GM19043 (cell line): Measurements from ENCODE around the gene WDR33.

Experiments used
- ATAC-seq: cut with Tn5 transposase; IDR thresholded peaks from one replicate; pipeline ENCODE4 v1.9.1; 2021; ENCODE audit warnings: low read depth; ENCODE audit not compliant: unreplicated experiment

Gene WDR33

DNA sequence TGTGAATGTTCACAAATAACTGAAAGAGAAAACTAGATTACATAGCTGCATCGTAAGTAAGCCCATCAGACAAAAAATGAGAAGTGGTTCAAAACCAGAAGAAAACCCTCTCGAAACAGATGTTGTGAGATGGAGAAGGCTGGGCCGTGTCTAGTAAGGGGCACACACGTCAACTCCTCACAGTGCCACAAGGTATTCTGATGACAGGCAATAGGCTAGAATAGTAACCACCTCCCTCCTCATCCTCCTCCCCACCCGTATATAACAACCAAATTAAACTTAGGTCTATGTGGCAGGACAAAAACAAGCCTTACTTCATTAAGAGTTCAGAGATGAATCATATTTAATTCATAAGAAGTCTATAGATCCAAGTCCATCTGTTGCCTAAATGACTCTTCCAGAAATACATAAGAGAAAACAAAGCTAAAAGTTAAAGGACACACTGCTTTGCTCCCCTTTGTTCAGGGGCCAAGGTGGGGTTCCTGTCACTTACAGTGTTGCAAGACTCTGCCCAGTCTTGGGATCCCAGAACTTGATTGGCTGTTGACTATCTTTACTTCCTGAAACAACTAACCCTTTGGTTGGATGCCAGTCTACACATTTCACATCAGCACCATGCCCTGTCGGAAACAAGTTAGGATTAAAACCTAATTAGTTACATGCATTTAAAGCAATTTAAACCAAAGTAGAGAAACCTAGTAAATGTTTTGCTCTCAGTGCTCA lies 84.7 kb downstream of the WDR33 start:
- no peak for ATAC-seq

DNA sequence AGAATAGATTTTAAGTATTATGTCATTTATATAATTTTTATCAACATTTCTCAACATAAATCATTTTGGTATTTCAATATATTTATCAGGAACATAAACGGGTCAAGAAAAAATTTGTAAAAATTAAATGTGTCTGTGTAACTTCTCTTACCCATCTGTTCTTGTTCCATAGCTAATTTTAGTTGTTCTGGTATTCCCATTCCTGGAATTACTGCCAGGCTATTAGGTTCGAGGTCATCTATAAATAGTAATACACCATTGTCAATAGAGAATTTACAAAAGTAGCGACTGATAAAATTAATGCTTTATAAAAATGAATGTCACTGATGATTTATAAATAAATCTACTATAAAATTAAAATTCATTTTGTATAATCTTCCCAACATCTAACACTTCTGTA lies 88.2 kb downstream of the WDR33 start:
- ATAC-seq = no peak

DNA sequence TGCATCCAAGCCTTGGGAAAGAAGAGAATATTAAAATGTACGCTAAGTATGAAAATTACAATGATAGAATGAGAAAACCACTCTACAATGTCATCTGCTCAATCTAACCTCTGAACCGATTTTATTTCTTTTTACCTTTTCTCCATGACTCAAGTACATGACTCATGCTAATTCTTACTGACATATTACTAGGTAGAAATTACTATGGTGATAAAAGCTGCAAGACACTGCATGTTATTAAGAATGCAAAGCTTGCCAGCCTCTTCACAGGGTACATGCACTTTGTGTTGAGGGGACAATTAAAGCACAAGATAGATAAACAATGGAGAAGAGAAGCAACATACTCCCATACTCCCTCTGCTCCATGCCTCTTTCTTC lies 89.0 kb downstream of the WDR33 start:
- no peak for ATAC-seq

DNA sequence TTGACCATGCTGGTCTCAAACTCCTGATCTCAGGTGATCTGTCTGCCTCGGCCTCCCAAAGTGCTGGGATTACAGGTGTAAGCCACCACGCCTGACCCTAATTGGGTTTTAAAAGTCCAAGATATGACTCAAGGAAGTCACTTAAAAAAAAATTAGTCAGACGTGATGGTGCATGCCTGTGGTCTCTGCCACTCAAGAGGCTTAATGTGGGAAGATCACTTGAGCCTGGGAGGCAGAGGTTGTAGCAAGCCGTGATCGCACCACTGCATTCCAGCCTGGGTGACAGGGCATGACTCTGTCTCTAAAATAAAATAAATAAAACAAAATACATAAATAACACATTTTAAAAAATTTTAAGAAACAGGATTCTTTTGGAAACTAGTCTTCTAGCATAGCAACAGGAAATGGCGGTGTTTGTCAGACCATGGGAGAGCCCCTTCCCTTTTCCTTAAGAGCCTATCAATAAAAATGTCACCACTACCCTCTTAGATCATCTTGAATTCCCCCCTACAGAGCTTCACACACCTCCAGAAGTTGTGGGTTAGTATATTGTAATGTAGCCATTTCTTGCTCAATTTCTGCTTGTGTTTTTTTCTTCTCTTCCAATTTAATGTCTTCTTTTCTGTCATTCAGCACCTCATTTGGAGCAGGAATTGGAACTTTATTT lies 89.5 kb downstream of the WDR33 start:
- no peak for ATAC-seq

DNA sequence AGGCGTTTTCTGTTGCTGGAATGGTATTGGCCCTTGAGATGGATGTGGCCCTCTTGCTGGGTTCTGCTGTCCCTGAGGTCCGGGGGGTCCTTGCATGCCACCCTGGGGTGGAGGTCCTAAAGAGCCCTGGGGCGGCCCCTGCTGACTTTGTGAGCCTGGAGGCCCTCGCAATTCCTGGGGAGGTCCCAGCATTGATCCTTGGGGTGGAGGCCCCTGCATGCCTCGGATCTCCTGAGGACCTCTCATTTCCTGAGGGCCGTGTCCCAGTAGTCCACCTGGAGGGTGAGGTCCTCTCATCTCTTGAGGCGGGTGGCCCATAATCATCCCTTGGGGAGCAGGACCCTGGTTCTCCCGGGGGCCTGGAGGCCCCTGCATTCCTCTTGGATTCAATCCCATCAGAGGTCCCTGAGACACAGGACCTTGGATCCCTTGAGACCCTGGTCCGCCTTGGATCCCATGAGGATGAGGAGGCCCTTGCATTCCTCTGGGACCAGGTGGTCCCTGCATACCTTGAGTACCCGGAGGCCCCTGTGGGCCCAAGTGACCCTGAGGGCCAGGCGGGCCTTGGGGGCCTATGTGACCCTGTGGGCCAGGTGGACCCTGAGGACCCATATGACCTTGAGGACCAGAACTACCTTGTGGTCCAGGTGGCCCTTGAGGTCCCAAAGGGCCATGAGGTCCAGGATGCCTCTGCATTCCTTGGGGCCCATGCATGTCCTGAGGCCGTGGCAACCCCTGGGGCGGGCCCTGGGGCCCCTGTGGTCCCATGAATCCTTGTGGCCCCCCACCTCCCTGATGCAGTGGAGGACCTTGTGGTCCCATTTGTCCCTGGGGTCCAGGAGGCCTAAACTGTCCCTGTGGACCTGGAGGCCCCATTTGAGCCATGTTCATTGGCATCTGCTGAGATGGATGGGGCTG lies 91.4 kb downstream of the WDR33 start:
- no peak for ATAC-seq

DNA sequence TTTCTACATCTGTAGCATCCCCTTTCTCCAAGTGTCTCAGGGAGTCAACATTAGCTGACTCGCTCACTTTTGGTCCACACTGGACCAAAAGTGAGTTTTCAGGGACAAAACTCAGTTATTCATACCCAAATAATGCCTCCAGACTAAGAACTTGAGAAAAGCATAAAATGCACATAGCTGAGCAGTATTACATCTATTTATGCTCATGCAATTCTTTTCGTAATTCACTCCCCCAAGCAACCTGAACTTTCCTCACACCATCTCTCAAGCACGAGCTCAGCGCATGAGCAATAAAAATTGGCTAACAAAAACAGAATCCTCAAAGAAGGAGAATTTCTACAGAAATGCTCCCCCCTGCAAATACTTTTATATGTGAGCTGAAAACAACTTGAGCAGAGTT lies 92.7 kb downstream of the WDR33 start:
- no peak for ATAC-seq

DNA sequence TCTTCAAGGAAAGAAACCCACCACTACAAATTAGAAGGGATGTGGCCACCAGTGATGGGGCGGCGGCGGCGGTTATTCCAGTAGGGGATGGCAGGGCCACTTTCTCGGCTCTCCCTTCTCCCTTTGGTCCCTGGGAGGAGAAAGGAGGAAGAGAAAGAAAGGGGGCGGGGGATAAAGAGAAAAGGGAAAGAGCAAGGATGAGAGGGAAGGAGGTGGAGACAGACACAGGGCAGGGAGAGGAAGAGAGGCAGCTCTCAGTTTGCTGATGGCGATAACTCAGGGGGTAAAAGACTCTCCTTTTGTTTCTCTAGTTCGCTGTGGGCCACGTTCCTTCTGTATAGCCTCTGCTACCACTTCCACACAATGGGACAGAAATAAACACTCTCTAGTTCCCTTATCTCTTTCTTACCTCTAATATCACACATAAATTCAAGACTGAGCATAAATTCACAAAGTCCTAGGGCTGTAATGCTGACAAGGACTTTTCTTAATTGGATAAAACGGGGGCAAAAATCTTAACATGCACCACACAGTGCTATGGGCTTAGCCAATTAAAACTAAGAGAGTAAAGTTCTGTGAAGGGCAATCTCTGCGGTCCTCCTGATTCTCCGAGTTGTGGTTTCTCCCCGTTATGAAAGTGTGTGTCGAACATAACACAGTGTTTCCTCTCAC lies 95.1 kb downstream of the WDR33 start:
- ATAC-seq = no peak

DNA sequence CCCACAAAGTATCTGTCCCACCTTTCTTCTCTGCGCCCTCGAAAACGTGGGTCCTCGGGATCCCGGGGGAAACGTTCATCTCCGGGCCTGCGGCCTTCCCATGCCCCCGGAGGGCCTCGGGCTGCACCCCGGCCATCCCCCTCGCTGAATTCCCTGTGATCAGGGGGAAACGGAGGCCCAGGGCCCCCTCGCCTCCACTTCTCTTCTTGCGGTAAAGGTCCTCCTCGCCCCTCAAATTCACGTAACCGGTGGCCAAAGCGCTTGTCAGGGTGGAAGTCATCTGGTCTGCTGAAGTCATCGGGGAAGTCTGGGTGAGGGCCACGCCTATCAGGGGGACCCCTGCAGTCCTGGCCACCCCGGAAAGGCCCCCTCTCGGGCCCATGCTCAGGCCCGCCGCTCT lies 97.4 kb downstream of the WDR33 start:
- ATAC-seq = no peak

DNA sequence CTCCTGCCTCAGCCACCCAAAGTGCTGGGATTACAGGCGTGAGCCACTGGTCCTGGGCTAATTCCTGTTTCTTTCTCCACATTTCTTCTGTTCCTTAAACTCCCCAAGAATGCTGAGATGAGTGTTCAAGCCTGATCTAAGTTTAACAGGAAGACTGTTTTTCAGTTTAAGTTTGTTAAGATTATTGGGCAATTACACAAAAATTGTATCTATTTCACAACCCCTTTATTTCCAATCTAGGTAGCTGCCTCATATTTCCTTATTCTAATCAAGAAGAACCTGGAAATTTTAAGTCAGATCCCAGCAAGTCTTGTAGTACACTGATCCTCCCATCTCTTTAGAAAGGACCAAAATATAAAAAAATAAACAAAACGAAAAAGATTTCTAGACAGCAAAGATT lies 98.0 kb downstream of the WDR33 start:
- ATAC-seq = no peak

DNA sequence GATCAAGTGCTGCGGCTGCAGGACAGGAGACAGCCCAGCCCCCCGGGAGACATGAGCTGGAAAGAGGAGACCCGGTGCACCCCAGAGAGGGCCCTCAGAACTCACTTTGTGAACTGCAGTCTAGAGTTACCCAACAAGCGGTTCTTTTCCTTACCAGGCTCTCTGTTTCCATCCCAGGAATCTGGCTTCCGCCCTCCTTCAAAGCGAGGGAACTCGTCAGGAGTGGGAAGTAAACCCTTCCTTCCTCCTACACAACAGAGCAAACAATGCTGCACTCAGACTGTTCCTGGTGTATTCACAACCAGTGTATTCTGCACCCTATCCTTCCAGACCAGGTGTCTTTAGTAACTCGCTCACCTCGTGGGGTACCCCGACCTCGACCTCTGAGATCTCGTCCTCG lies 101.6 kb downstream of the WDR33 start:
- no peak for ATAC-seq

DNA sequence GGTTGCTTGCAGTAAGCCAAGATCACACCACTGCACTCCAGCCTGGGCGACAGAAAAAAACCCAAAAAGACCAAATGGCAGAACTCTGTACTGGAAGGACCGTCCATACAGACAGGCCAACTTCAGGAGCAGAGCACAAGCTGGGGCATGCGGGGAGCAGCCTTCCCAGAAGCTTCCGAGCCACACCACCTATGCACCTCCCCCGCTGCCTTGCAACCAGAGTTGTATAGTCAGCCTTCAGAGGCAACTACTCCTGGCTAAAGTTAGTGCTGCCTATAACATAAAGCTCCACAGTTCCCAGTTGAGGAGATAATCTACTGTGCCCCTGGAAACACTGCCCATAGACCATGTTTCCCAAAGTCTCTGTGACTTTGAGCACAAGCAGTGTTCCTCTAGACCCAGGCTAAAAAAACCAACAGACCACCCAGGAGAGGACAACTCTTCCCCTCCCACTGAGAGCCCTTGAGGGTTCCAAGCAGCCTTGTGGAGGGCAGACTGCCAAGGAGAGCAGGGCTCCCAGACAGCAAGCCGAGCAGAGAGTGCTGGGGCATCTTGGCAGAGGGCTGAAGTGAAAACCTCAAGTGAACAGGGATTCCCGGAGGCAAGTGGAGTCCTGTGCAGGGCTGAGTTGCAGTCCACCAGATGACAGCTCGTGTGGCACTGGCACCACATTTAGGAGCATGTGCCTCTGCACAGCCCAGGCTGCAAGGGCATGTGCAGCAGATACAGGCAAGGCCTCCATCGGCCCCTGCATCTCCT lies 102.9 kb downstream of the WDR33 start:
- no peak for ATAC-seq

DNA sequence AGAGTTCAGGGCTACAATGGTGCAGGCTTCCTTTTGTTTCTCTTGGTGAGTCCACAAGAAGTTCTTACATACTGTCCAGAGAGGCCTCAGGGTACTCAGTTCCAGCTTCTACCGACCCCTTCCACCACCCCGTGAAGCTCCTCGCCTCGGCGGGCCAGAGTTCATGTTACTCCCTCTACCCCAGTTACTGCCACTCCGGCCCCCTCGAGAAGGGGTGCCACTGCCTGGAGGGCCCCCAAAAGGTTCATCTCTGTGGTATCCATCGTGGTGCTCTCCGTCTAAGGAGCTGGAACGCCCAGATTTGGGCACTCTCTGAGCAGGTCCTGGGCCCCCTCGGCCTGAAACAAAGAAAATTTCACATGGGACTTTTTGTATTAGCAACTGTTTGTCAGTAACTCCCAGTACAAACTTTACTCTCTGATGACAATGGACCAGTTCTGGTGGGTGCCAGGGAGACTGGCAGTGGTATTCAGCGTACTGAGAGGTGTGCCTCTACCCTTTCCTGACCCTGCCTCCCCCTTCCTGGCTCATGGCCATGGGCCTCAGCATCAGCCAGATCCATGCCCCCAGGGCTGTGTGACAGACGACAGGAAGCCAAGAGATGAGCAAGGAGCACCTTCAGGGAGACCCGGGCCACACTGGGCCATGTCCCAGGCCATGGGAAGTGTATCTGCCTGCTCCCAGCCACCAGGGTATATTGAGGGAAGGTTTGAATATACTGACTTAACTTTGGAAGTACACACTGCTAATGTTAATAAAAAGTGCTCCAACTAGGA lies 104.6 kb downstream of the WDR33 start:
- ATAC-seq = no peak

DNA sequence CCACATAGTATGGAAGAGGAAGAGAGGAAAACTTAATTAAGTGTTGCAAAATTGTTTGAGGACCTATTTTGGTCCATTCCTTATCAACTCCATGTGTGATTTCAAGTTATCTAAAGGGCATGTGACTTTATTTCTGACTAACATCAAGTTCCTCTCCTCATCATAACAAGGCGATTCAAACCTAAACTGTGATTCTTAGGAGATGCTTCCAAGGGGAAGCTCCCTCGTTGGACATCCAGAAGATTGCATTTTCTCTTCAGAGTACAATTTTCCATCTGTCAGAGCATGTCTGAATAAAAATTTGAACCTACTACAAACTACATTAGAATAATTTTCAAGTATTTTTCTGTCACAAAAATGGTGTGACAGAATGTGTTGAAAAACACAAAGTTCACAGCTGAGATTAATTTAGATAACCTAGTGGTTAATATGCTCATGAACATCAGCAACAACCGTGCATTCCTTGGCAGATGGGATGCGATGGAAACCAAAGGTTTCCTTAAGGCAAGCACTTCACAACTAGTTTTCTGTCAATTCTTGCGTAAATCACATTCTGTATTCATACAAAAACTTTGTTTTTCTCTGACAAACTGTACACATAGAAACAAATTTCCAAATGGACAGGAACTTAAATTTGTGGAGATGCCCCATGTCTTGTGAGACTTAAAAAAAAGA lies 105.4 kb downstream of the WDR33 start:
- ATAC-seq = no peak

DNA sequence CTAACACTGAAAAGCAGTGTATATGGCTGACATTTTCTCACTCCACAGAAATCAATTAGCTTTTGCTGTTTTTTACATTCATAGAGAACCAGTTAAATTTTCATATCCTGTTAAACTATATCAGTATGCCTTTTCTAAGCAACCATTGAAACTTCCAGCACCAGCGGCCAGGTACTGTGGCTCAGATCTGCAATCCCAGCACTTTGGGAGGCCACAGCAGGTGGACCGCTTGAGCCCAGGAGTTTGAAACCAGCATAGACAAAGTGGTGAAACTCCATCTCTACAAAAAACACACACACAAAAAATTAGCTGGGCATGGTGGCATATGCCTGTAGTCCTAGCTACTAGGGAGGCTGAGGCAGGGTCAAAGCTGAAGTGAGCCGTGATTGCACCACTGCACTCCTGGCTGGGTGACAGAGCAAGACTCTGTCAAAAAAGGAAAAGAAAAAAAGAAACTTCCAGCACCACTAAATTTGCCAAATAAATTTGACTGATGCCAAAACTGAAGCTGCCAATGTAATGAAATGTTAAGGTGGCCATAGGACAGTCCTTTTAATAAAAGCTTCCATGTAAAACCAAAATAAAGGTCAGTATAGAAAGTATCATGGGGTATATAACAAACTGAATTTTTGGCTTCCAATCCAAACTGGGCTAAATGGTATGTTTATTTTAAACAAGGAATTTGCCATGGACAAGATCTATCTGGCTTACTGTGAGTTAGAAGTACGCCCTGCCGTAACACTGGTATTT lies 106.2 kb downstream of the WDR33 start:
- ATAC-seq = no peak

DNA sequence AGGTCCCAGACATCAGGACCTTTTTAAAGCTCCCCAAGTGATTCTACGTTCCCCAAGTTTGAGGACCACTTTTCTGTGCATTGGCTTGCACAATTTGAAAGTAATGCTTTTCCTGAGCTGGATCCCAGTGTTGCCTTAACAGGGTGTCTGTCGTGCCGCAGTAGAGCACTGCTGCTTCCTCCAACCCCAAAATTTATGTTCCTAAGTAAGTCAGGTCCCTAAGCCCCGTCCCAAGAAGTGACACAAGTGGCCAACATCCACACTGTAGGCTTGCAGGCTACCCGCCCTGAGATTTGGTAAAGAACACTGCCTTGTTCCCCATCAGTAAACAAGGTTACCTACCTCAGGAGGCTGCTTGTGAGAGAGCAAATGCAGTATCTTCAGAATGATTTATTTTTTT lies 107.7 kb downstream of the WDR33 start:
- no peak for ATAC-seq

DNA sequence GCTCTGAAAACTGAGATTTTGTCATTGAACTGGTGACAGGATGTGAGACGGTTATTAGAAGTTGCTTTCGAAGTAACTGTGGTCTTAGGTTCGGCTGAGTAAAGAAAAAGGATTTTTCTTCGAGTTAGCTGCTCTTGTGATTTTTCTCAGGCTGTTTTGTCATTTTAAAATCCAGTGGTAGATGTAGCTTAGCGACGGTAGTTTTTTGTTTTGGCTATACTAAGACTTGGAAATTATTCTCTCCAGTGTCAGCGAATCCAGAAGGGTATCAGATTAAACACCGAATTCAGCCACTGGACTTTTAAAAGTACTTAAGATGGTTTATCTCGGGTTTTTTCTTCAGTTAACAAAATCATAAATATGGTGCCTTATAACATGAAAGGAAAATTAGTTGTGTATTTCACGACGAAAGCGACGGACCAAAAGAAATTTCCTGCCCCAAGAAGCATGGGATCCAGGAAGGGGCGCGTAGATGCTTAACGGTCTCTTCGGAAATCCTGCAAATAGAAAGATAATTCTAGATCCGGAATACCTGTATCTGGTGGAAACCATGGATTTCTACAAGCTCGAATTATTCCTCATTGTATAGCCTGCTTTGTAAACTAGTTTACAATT lies 108.5 kb downstream of the WDR33 start:
- ATAC-seq = no peak

DNA sequence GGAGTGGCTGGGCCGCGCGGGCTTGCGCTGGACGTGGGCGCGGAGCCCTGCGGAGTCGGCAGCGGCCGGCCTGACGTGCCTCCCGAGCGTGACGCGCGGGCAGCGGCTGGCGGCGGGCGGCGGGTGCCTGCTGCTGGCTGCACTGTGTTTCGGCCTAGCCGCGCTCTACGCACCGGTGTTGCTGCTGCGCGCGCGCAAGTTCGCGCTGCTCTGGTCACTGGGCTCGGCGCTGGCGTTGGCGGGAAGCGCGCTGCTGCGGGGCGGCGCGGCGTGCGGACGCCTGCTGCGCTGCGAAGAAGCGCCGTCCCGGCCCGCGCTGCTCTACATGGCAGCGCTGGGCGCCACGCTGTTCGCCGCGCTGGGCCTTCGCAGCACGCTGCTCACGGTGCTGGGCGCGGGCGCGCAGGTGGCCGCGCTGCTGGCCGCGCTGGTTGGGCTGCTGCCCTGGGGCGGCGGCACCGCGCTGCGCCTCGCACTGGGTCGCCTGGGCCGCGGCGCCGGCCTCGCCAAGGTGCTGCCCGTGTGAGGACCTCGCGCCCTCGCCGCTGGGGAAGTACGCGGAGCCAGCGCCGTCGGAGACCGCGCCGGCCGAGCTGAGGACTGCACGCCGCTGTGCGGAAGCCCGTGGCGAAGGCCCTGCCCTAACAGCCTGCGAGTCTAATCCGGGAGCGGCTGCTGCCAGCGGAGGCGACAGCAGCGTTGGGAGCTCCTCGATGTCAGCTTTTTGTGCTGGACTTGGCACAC lies 109.1 kb downstream of the WDR33 start:
- ATAC-seq = peak; percentile 33
